HG03521 (cell line): Measurements from ENCODE around the gene NRXN3.

Experiments used
- ATAC-seq: cut with Tn5 transposase; IDR thresholded peaks from one replicate; pipeline ENCODE4 v1.9.1; 2021; ENCODE audit warnings: mild to moderate bottlenecking, moderate library complexity; ENCODE audit not compliant: unreplicated experiment

Gene NRXN3

DNA sequence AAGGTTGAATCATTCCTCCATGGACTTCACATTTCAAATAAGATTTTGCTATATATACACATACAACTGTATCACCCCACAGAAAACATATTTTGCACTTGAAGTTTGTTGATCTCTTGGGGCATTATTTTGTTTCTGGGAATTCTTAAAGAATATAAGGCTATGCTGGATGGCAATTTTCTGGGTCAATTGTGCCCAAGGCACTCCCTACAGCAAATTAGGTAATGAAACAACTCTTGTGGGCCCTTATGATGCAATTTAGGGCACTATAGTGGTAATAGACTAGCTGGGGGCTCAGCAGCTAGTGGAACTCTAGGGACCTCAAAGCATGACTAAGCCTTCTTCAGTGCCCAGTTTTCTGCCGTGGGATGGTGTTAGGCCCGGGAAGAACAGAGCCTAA lies 444.4 kb downstream of the NRXN3 start:
- ATAC-seq, result no peak

DNA sequence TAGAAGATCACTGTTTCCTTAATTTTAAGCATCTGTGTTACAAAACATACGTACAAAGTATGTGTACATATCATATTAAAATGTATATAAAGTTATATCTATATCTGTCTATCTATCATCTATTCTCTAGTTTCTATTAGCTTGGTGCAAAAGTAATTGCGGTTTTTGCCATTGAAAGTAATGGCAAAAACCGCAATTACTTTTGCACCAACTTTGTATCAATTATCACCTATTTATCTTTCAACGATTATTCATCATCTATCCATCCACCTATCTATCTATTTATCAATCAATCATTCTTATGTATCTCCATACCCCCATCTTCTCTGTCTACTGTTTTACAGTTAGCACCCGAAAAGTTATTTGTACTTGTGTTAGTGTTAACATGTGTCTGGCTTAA lies 447.6 kb downstream of the NRXN3 start:
- ATAC-seq, result no peak

DNA sequence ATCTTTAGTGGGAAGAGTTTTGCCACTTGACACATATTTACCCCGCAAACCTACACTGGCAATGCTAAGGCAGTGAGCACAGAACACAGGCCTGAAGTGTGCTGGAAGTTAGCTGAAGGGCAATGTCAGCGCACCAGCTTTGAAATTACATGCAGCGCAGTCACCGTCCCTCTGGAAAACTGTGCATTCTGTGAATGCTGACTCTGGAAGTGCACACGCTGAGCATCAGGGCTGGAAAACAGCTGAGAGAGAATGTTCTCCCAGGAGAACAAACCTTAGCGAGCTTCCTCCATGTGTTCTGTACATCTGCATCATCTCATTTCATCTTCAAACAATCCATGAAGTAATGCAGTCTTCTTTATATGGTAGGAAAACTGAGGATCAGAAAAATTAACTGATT lies 448.2 kb downstream of the NRXN3 start:
- no peak for ATAC-seq

DNA sequence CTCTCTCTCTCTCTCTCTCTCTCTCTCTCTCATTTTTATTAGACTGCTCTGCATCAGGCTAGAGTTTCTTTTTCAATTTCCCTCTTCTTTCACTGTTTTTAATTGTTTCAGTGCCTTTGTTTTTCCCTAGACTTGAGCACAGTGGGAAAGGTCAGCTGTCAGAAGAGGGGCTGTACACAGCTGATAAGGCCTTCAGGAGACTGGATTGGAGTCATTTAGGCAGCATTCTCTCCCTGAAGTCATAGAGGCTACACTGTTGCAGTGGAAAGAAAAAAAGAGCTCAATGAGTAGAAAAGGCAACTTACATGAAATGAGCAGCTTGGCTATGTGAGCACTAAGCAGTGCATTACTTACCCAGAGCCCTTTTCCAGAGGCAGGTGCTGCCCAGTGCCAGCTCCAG lies 456.9 kb downstream of the NRXN3 start:
- ATAC-seq, result no peak

DNA sequence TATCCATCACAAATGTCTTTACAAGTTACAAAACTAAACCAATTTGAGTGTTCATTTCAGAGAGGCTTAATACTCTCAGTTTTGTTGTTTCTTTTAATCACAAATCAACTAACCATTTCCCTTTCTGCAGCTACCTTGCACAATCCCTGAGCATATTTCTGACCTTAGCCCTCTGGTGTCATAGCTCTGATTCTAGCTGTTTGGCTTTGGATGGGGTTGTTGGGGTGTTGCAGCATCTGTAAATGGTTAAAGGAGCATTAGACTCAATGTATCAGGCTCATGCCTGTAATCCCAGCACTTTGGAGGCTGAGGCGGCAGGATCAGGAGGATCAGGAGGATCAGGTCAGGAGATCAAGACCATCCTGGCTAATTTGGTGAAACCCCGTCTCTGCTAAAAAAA lies 461.4 kb downstream of the NRXN3 start:
- ATAC-seq, result no peak

DNA sequence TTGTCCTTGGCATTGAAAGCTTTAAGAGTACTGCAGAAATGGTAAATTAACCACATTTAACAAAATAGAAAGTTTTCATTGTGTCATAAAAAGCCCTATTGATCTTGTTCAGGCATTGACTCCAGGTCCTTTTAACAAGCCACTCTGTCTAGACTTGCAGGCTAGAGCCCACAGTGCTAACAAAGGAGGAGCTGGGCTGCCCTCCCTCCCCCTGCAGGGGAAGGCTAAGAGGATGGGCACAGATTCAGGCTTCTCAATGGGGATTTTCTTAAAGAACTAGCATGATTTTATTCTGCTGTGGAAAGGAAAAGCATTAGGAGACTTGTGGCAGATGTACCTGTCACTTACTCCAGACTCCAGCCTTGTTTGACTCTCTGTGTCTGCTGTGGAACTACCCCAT lies 463.6 kb downstream of the NRXN3 start:
- ATAC-seq, result no peak

DNA sequence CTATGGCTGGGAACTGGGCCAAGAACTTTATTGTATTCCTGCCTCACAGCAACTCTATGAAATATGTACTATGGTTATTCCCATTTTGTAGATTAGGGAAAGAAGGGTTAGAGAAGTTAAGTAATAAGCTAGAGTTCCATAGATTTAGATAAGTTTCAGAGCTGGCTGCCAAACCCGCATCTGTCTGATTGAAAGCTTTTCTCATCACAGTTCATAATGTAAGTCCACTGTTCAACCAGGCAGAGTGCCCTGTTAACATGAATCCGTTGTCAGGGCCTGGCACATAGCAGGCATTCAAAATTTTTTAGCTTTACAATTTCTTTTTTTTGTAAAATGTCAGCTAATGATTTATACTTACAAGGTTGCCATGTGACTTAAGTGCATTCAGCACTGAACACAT lies 467.3 kb downstream of the NRXN3 start:
- ATAC-seq, result no peak

DNA sequence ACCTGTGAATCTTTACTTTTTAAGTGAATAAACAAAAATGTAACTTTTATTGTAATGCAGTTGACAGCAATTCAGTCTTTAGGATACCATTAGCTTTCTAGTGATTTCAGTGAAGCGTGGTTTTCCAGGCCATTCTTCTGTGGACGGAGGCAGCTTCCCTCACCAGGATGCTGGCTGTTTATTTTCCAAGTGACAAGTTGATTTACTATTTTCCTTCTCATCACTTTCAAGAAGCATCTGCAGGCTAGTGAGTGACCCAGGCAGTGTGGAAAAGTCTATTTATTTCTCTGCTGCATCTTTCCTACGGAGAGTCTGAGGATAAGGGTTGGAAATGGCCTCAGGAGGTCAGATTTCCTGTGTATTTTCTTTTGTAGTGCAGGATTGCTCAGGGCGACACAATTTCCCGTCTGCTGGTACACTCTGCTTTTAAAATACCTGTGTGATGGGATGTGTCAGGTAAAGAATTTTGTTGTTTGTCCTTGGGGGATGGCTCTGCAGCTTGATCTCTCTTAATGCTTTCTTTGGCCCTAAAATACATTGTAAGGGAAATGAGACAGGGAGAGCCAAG lies 467.8 kb downstream of the NRXN3 start:
- ATAC-seq, result no peak

DNA sequence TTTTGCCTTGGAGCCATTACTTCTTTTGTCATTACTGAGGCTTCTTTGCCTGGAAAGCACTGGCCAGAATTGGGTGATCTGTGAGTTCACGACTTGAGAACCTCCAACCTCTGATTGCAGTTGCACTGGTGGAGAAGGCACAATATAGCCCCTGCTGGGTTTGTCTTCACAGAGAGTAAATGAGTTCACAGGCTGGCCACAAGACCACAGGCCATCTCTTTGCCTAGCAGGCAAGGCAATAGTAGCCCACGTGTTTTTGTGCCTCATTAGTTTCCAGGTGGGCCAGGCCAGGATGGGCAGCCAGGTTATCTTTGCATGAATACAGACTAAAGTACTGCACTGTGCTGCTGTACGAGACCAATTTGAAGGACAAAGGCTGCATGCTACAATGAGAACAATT lies 468.8 kb downstream of the NRXN3 start:
- ATAC-seq, result no peak

DNA sequence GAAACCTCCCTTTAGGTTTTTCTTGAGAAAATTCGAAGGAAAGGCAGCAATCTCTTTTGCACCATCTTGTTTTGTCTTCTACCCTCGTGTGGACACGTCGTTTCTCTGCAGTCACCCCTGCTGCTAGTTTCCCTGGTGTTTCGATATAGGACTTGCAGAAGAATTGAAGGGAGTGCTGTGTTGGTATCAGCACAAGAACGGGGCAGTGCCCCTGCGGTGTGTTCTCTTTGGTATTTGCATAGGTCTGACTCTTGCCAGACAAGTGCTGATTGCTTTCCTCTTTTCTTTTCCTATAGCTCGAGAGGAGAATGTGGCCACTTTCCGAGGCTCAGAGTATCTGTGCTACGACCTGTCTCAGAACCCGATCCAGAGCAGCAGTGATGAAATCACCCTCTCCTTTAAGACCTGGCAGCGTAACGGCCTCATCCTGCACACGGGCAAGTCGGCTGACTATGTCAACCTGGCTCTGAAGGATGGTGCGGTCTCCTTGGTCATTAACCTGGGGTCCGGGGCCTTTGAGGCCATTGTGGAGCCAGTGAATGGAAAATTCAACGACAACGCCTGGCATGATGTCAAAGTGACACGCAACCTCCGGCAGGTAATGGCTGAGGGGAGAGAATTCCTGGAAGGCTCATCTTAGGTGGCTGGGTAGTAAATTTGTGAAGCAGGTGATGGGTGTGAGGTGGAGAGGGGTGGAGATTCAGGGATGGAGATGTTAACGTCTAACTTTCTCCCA lies 474.8 kb downstream of the NRXN3 start:
- no peak for ATAC-seq

DNA sequence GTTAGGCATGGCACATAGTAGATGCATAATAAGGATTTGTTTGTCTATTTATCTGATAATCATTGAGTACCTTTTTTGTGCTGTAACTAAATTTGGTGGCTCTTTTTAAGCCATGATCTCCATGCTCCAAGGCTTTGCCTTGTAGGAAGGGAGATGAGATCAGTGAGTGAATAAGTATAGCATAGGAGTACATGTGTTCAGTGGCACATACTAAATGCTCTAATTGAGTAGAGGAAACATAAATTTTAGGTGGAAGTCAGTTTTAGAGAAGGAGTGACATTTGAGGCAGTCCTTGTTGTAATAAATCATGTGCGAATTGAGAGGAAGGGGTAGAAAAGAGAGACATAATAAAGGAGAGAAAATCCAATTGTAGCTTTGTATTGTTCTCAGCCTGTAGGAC lies 482.6 kb downstream of the NRXN3 start:
- no peak for ATAC-seq

DNA sequence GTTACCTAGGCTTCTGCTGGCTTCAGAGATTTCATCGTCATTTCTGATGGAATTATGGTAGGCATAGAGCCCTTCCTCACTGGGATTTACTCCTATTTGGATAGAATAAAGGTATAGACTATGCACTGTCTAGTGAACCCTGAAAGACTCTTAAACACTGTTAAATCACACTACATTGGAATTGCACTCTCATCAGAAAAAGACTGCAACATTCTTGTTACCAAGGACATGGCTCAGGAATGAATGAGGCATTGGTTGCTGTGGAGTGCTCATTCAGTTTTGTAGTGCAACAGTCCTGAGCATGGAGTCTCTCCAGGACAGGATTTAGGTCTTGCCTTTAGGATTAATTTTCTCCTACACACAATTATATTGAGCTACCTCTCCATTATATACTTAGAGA lies 483.0 kb downstream of the NRXN3 start:
- no peak for ATAC-seq

DNA sequence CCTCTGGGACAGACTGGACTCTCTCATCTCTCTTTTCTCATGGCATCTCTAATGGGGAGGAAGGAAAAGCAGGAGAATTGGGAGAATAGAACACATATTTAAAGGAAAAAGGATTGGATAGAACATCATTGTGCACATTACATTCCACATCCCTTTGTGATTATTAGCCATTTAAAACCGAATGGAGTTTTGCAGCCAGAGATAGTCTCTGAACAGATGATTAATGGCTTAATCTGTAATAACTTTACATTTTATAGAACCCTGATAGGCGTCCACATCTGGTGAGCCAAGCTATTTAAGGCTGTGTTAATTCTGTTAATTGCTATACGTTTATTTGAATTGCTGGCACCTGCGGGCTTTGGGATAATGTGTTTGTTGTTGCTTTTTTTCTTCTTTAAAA lies 487.3 kb downstream of the NRXN3 start:
- no peak for ATAC-seq

DNA sequence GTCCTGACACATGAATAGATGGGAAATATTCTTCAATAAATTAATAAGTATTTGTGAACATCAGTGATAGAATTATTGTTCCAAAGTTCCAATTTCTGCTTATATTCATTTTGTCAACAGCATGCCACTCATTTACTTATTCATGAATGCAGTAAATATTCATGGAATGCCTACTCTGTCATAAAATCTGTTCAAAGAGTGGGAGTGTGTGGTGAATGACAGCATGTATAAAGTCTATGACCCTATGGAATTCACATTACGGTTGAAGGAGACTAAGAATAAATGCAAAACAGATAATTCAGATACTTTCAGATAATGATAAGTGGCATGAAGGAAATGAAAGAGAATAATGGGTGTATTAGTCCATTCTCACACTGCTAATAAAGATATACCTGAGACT lies 494.7 kb downstream of the NRXN3 start:
- ATAC-seq, result no peak

DNA sequence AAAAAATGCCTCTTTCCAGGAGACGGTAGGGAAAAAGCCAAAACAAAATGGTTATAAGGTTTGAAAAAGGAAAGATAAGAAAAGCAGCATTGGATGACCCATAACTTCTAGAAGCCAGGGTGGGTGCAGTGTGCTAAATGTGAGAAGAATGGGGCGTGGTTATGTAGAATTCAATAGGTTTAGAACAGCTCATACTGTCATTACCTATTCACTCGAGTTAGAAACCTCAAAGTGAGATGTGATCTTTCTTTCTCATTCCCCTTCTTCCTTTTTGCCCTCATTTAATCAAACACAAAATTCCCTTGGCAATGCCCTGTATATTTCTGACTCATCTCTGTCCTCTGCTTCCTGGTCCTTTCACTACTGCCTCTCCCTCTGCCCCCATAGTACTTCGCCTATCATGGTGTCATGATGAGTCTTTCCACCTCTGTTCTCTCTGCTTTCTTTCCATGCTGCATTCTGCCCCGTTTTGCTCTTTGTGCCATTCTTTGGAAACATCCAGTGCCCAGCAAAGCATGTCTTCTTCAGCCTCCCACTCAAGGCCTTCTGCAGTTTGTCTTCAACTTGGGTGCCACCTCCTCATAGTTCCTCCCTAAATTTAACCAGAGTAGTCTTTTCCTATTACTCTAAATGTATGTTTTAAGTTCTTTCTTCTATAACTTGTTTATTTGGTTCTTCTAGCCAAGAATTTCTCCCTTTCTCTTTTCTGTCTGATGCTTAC lies 496.3 kb downstream of the NRXN3 start:
- no peak for ATAC-seq

DNA sequence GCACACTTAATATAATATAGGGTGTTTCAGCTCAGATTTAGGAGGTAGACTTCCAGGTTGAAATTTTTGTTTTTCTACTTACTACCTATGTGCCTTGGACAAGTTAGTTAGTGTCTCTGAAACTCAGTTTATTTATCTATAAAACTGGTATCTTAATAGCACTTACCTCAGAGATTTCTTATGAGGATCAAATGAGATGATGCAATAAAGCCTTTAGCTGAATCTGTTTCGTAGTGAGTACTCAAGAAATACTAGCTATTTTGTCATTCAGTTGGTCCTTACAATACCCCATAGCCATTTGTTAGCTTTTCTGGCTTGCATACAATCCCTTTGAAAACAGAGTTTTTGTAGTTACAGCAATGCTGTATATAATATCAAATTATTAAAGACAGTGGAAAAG lies 497.0 kb downstream of the NRXN3 start:
- ATAC-seq, result no peak

DNA sequence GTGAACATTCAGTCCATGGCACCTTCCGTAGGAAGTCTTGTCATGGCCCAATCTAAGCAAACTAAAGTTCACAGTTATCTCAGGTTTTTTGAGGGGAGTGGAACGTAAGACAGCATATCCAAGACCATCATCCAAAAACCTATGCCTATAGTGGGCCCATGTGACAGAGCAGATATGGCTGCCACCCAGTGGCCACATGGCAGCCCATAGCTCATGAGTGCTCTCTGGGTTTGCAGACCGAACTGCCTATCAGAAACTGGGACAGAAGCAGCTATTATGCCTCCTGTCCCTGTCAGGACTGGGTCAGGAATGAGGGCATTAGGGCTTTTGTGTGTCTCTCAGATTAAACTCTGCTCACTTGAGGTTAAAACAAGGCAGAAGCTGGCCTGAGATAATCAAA lies 503.7 kb downstream of the NRXN3 start:
- no peak for ATAC-seq

DNA sequence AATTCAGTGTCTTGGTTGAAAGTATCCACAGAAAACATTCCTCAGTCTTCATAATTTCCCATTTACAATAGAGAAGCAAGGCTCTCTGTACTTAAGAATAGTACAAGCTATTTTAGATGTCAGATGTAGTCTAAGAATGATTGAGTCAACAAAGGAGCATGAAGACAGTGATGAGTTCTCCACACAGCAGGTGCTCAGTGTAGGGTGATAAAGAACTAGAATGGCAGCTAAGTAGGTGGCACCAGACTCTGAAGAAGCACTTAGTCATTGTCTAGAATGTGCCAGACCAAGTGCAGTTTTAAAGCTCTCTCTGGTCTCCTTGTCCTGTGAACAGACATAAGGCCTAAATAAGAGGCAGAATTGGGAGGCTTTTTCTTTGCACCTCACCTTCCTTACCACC lies 504.6 kb downstream of the NRXN3 start:
- ATAC-seq, result no peak

DNA sequence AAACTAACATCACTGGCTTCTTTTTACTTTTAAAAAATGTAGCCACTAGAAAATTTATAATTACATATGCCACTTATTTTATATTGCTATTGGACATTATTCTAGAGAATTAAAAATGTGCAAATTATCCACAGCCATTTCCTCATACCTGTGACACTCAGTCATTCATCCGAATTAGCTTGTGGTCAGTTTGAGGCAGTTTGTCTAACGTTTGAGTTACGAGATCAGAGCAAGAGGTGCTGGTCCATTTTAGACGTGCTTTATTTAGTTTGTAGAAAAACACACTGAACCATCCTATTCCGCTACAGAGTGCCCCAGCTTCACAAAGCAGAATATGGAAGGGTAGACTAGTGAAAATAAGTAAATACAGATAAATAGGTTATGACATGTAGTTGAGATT lies 513.0 kb downstream of the NRXN3 start:
- no peak for ATAC-seq

DNA sequence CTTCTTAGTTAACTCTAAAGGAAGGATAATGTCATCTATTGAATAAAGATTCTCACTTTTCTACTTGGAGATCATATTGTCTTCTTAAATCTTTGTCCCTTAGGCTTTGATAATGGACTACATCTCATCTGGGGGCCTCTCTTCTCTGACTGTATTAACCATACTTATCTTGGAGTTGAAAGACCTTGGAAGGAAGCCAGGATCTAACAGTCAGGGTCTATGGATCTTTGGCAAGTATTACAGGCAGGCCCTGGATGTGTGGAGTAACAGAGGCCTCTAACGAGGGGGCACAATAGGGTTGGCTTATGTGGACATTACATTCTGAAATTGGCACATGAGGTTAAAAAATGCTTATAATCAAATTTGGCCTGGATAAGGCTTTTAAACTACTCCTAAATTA lies 513.8 kb downstream of the NRXN3 start:
- ATAC-seq, result no peak

DNA sequence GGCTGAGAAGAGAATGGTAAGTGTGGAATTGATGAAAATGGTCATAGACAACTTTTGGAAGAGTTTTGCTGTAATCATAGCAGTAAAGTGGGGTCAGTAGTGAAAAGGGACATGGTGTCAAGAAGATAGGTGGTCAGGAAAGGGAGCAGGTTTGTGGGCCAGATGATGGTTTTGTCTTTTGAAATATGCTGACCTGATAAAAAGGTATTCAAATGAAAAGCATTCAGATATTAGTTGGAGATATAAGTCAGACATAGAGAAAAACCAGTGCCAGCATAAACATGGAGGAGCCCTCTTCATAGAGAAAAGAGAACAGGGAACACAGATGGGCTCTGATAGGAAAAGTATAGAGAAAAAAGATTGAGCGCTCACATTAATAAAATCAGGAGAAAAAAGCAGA lies 518.3 kb downstream of the NRXN3 start:
- ATAC-seq, result no peak

DNA sequence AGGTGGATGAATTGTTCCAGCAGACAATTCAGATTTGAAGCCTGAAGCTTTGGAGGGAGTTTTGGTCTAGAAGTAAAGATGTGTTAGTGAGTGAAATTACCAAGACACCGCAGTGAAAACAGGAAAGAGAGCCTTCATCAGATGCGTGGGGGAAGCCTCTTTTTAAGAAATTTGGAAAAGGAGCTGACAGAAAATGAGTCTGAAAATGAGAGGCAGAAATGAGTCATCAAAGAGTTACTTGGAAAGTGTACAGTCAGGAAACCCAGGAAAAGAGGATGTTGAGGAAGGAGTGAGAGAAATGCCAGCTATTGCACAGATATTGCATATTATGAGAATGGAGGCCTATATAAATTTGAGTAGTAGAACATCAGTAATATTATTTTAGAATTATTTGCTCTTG lies 520.7 kb downstream of the NRXN3 start:
- ATAC-seq, result no peak
